22Rv1 (cell line): ENCODE results near the gene CANX.

ENCODE experiments used
- H3K27ac ChIP-seq: fragments of 450-650 bp; 2 replicates; pipeline ENCODE4 v1.5.1; 2017
- CTCF ChIP-seq: fragments of 450-650 bp; IDR thresholded peaks from 2 replicates; pipeline ENCODE4 v1.5.1; 2017; ENCODE audit warnings: mild to moderate bottlenecking
- ZFX ChIP-seq: fragments of 450-650 bp; IDR thresholded peaks from 2 replicates; pipeline ENCODE4 v1.6.1; 2017; ENCODE audit warnings: antibody characterized with exemption, borderline replicate concordance

Gene CANX

GRCh38 chr5:179777909-179778308 is 79.1 kb downstream of the CANX start:
- no peak for TF ChIP-seq ZFX
- H3K27ac ChIP-seq, result no peak overlapping the region

GRCh38 chr5:179778591-179778990 is 79.8 kb downstream of the CANX start:
- TF ChIP-seq CTCF (no peak), ZFX (no peak)
- no peak overlapping the region for H3K27ac ChIP-seq

- H3K27ac ChIP-seq, result no peak overlapping the region
- TF ChIP-seq ZFX (no peak), CTCF (no peak)
Measured at GRCh38 chr5:179779826-179780225, 81.1 kb downstream of the CANX start.

GRCh38 chr5:179780362-179780761 is 81.6 kb downstream of the CANX start:
- no peak overlapping the region for H3K27ac ChIP-seq
- TF ChIP-seq ZFX (no peak), CTCF (no peak)
